HG02852 (cell line): ENCODE data around the gene GJD3.

Experiments used
- ATAC-seq: cut with Tn5 transposase; IDR thresholded peaks from one replicate; pipeline ENCODE4 v1.9.1; 2021; ENCODE audit warnings: mild to moderate bottlenecking, moderate library complexity; ENCODE audit not compliant: unreplicated experiment

The GJD3 gene

DNA sequence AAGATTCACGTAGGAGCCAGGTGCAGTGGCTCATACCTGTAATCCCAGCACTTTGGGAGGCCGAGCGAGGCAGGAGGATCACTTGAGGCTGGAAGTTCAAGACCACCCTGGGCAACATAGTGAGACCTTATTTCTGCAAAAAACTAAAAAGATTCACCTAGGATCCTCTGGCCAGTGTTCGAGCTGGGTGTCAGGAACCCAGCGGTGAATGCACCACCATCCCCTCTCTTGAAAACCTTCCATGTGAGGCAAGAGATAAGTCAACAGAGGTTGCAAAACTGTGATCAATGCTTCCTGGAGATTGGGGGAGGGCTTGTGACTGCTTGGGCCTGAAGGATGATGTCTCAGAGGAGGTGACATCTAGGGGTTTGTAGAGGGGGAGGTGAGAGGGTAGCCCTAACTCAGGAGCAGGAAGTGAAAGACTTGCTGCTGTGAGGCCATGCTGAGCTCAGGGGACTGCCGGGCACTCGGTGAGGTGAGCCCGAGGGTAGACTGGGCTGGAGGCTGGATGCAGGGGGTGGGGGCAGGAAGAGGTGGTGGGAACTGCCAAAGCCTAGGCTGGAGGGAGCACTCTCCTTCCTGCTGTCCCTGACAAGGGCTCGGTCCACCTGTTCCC is 11.7 kb downstream of the GJD3 start:
- ATAC-seq, result no peak

- ATAC-seq, result no peak
These were observed 12.2 kb downstream of the GJD3 start for GRCh38 chr17:40352237-40352778.

- no peak for ATAC-seq
These were observed 12.9 kb downstream of the GJD3 start for GRCh38 chr17:40351359-40352236.

- no peak for ATAC-seq
These were observed 13.7 kb downstream of the GJD3 start for GRCh38 chr17:40350689-40351358.

- ATAC-seq, result no peak
These were observed 14.4 kb downstream of the GJD3 start for GRCh38 chr17:40349895-40350688.

DNA sequence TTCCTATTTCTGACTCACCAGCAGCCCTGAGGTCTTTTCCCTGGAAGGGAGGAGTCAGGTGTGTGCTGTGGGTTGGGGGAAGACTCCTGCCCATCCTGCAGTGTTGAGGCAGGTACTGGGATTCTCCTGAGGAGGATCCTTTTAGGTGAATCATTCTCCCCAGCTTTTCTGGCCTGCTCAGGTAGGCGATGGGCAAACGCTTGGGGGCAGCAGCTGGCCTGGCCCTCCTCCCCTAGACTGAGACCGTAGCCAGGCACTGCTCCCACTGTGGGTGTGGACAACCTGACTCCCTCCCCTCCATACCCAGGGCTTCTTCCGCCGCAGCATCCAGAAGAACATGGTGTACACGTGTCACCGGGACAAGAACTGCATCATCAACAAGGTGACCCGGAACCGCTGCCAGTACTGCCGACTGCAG is 15.1 kb downstream of the GJD3 start:
- no peak for ATAC-seq

DNA sequence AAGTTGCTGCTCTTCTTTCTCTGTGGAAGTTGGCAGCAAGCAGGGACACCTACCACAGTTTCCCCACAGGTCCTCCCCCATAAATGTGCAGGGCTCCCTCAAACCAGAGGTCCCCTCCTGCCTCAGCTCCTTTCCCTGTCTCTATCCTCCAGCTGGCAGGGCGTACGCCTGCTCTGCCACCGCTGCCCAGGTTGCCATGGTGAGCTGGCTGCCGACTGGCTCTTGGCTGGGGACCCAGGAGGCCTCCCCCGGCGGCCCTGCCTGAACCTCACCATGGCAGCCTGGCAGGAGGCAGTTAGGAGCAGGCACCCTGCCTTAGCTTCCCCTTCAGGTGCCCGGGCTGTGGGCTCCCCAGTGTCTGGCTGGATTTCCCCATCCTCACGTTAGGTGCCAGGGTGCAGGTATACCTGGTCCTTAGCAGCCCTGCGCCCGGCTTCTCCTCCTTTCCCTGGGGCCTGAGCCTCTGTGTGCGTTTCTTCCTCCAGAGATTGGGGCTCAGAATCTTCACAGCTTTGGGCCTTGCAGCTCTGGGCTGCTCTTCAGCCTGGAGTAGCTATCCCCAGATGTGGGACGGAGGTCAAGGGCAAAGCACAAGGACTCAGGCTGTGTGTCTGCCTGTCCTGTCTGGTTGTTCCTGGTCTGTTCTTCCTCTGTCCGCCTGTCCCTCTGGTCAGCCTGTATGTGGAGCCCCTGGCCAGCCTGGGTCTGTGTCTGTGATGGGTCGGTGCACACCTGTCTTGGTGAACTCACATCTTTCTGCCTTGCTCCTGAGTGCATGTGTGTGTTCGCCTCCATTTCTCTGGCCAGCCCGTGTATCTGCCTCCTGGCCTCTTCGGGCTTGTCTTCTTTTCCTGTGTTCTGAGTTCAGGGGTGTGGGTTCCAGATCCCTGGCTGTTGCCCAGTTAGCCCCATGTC is 15.7 kb downstream of the GJD3 start:
- ATAC-seq, result no peak

GRCh38 chr17:40348136-40348504 is 16.4 kb downstream of the GJD3 start:
- ATAC-seq, result no peak

DNA sequence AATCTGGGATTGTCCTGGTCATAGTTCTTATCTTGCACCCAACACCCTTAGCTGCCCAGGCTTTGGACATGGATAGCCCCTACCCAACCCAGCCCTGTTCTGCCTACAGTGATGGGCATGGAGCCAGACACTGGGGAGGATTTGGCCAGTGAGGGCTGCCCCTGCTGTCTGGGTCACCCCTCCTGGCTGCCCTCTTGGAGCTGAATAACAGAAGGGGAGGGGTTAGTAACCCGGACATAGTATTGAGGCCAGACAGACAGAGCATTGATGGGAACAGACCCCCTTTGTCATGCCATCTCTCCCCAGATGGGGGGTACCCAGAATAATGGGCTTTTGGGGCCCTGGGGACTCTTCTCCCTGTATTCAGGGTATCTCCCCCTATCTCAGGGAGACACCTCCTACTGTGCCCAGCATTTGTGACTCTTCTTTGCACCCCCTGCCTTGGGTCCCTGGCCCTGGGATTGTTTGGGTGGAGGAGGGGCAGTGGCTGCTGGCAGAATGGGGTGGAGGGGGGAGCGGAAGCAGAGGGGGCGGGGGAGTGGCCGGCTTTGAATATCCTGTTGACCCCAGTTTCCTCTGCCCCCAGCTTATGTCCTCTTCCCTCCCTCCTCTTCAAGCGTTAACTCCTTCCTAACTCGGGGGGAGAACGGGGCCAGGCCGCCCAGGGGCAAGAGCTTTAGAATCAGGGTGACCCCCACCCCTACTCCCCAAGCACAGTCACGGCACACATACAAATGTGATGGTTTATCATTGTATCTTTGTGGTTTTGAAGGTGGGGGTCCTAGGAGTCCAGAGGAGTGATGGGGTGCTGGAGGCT is 17.0 kb downstream of the GJD3 start:
- ATAC-seq, result no peak

DNA sequence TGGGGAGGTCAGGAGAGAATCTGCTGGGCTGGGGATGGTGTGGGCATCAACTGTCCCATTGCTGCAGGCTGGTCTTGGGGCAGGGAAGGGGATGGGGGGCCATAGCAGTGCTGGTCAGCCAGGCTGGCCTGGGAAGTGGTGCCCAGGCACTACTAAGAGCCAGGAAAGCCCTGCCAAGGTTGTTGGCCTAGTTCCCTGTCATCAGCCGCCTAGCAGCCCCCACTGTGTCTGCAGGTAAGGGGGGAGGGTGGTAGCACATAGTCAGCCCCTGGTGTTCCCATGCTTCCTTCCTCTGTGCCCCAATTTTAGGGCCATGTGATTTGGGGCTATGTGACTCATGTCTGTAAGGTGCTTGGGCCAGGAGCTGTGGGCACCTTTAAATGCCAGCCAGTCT is 17.8 kb downstream of the GJD3 start:
- ATAC-seq, result no peak

DNA sequence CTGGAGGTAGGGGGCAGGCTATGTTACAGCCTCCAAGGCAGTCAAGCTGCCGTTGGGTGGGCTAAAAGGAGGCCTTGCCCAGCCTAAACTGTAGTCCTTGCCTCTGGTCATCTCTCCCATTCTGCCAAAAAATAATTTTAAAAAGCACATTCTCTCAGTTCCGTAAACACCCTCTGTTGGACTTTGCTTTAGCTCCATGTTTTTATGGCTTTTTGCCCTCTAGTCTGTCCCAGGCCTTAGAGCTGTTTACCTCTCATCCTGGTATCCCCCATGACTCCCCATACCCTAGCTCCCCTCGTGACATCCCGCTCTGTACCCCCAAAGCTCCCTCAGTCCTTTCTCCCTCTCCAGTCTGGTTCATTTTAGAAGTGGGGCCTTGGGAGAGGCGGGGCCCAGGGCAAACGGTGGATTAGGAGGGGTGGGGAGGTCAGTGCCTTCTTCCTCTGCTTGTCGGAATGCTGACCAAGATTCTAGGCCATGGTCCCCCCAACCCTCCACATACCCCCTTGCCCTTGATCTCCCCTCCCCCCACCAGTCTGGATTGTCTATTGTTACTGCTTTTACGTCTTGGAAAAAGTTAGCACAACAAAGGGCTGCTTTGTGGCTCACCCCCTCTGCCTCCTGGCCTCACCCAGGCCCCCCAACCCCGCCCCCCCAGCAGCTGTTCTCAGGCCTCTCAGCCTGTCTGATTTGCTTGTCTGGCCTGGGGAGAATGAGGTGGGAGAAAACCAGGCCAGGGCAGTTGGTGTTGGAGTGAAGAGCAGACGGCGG is 18.4 kb downstream of the GJD3 start:
- ATAC-seq, result no peak

- no peak for ATAC-seq
These were observed 19.2 kb downstream of the GJD3 start for GRCh38 chr17:40345161-40345993.

- no peak for ATAC-seq
These were observed 19.9 kb downstream of the GJD3 start for GRCh38 chr17:40344421-40345160.

DNA sequence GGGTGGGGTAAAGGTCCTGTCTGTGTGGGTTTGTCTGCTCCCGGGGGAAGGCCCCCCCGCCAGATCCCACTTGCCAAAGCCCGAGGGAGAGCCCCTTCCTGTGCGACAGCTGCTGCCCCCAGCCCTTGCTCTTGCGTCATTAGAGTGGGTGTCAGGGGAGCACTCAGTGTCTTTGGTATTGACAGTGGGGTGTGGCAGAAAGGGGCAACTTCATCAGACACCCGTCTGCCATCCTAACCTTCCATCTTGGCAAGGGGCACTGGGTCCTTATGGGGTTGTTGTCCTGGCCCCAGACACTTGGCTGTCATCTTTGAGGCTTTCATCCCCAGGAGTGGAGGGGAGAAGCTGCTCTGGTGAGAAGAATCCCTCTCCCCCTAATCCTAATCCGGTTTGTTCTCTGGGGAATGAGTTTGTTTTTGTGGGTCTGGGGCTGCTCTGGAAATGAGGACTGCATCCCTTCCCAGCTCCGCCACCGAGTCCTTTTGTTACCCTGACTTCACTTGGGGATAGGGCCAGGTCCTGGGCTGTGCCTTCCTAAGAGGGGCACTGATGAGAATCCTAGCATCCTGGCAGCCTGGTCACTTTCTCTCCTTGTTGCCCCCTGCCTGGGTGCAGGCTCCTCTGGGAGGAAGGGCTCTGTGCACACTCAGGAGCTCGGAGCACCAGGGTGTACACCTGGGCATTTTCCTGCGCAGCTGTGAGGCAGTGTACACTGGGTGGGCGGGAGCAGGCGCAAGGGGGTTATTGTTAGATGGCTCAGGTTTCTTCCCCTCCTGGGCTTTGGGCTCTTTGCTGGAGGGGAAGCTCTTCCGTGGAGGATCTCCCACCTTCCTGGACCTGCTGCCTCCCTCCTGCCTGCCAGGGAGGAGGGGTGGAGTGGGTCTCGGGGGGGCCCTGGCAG is 21.1 kb downstream of the GJD3 start:
- no peak for ATAC-seq

DNA sequence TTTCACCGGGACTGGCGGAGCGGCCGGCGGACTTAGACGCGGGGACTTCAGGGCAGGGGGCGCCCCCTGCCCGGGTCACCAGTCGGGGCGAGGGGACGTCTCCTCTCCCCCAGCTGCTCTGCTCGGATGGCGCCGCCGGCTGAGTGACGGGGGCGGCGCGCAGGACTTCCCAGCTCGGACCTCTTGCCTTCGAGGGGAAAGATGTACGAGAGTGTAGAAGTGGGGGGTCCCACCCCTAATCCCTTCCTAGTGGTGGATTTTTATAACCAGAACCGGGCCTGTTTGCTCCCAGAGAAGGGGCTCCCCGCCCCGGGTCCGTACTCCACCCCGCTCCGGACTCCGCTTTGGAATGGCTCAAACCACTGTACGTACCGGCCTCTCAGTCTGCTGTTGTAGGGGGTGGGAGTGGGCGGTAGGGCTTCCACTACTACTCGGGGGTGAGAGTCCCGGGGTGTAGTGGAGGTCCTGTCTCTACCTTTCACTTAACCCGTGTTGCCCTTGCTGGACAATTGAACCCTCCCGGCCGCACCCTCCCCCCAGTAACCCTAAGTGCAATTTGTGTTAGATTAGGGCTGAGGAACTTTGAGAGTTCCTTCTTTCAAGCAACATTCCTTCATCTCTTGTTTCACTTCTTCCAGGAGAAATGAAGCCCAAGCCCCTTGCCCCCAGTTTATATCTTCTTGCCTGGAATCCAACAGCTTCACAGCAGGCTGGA is 21.9 kb downstream of the GJD3 start:
- ATAC-seq, result no peak
